ENCODE measurements around the gene PHYKPL.

The PHYKPL gene

DNA sequence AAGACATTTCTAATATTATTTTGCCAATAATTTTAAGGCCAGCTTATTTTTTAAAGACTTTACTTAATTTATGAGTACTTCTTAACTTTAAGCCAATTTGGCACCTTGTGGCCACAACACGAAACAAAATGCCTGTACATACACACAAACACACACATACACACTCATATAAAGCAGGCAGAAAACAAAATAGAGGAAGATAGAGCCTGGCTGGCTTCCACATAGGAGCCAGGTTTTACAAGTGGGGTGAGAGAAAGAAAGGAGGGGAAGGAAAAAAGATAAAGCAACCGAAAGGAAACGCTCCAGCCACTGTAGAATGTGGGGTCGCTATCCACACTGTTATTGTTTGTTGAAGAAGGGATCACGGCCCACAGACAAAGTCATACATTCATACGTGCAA is 55.8 kb downstream of the PHYKPL start:
- Histone ChIP-seq H3K4me3 (replicated peaks; ENCODE audit: insufficient read depth, low read length) (no peak overlapping the region), H3K27me3 (ENCODE audit: insufficient read depth, poor library complexity, severe bottlenecking) (no peaks in the 10 kb centered on the region), H3K27ac (replicated peaks) (no peak overlapping the region)
- TF ChIP-seq CTCF (IDR thresholded peaks at IDR 0.05; ENCODE audit: insufficient read depth, low read length) (no peak), SPI1 (IDR thresholded peaks at IDR 0.05; ENCODE audit: borderline replicate concordance, low read depth) (no peak), GABPA (IDR thresholded peaks at IDR 0.05; ENCODE audit: low read depth) (no peak)
- DNase-seq (ENCODE audit: low read depth in 1 of 2, low spot score in 1 of 2) = no peak

GRCh38 chr5:178174456-178174855 is 58.1 kb downstream of the PHYKPL start:
- no peaks in the 10 kb centered on the region for H3K27me3 ChIP-seq (ENCODE audit: insufficient read depth, poor library complexity, severe bottlenecking)
- no peak overlapping the region for H3K4me3 ChIP-seq (replicated peaks; ENCODE audit: insufficient read depth, low read length)
- DNase-seq (ENCODE audit: low read depth in 1 of 2, low spot score in 1 of 2) = no peak
- no peak overlapping the region for H3K27ac ChIP-seq (replicated peaks)
- no peak for TF ChIP-seq CTCF (IDR thresholded peaks at IDR 0.05; ENCODE audit: insufficient read depth, low read length)
- no peak for TF ChIP-seq GABPA (IDR thresholded peaks at IDR 0.05; ENCODE audit: low read depth)
- TF ChIP-seq POLR2AphosphoS5 (IDR thresholded peaks at IDR 0.05; ENCODE audit: low read depth) = no peak
- no peak for TF ChIP-seq REST (IDR thresholded peaks at IDR 0.05; ENCODE audit: insufficient replicate concordance, low read depth)
- TF ChIP-seq SPI1 (IDR thresholded peaks at IDR 0.05; ENCODE audit: borderline replicate concordance, low read depth) = no peak

GRCh38 chr5:178170455-178170854 is 62.1 kb downstream of the PHYKPL start:
- Histone ChIP-seq H3K27me3 (ENCODE audit: insufficient read depth, poor library complexity, severe bottlenecking) (no peaks in the 10 kb centered on the region), H3K4me3 (replicated peaks; ENCODE audit: insufficient read depth, low read length) (no peak overlapping the region), H3K27ac (replicated peaks) (no peak overlapping the region)
- no peak for TF ChIP-seq CTCF (IDR thresholded peaks at IDR 0.05; ENCODE audit: insufficient read depth, low read length)
- TF ChIP-seq REST (IDR thresholded peaks at IDR 0.05; ENCODE audit: insufficient replicate concordance, low read depth) = no peak
- TF ChIP-seq GABPA (IDR thresholded peaks at IDR 0.05; ENCODE audit: low read depth) = no peak
- TF ChIP-seq POLR2AphosphoS5 (IDR thresholded peaks at IDR 0.05; ENCODE audit: low read depth) = no peak
- no peak for TF ChIP-seq SPI1 (IDR thresholded peaks at IDR 0.05; ENCODE audit: borderline replicate concordance, low read depth)
- no peak for DNase-seq (ENCODE audit: low read depth in 1 of 2, low spot score in 1 of 2)

DNA sequence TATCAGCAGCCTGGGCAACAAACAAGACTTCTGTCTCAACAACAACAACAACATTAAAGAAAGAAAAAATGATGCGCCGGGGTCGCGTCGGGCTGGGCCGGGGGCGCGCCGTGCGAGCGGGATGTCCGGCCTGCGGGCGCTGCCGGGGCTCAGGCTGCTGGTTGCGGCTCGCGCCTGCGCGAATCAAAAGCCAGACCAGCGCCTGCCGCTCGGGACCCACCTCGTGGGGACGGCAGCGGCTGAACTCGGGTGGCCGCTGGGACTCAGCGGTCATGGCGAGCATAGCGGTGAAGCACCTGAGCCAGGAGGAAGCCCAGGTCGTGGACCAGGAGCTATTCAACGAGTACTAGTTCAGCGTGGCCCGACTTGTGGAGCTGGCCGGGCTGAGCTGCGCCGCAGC is 67.0 kb downstream of the PHYKPL start:
- no peak for TF ChIP-seq POLR2AphosphoS5 (IDR thresholded peaks at IDR 0.05; ENCODE audit: low read depth)
- TF ChIP-seq REST (IDR thresholded peaks at IDR 0.05; ENCODE audit: insufficient replicate concordance, low read depth) = no peak
- no peak for TF ChIP-seq SPI1 (IDR thresholded peaks at IDR 0.05; ENCODE audit: borderline replicate concordance, low read depth)
- TF ChIP-seq GABPA (IDR thresholded peaks at IDR 0.05; ENCODE audit: low read depth) = no peak
- Histone ChIP-seq H3K4me3 (replicated peaks; ENCODE audit: insufficient read depth, low read length) (no peak overlapping the region), H3K27ac (replicated peaks) (no peak overlapping the region), H3K27me3 (ENCODE audit: insufficient read depth, poor library complexity, severe bottlenecking) (no peaks in the 10 kb centered on the region)
- DNase-seq (ENCODE audit: low read depth in 1 of 2, low spot score in 1 of 2) = no peak
